ENCODE measurements around the gene UBXN10.

DNA sequence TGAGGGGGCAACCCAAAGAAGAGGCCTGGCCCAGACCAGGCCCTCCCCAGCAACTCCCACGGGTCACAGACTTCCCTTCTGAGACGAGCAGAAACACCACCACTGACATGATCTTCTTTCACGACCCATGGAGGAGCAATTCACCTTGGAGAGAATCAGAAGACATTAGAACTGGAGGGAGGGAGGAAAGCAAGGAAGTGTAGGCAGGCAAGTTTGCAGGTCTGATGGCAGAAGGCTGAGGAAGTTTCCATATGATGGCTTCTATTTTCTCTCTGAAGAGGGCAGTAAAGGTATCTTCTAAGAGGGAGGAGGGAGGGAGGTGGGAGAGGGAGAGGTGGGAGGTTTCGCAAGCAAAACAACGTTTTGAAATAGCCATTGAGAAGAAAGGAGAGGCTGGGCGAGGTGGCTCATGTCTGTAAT is 1.4 kb upstream of the UBXN10 start:
- TF ChIP-seq, protein P1, sequence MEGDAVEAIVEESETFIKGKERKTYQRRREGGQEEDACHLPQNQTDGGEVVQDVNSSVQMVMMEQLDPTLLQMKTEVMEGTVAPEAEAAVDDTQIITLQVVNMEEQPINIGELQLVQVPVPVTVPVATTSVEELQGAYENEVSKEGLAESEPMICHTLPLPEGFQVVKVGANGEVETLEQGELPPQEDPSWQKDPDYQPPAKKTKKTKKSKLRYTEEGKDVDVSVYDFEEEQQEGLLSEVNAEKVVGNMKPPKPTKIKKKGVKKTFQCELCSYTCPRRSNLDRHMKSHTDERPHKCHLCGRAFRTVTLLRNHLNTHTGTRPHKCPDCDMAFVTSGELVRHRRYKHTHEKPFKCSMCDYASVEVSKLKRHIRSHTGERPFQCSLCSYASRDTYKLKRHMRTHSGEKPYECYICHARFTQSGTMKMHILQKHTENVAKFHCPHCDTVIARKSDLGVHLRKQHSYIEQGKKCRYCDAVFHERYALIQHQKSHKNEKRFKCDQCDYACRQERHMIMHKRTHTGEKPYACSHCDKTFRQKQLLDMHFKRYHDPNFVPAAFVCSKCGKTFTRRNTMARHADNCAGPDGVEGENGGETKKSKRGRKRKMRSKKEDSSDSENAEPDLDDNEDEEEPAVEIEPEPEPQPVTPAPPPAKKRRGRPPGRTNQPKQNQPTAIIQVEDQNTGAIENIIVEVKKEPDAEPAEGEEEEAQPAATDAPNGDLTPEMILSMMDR (IDR thresholded peaks at IDR 0.05) = no peak
- TF ChIP-seq POLR2A (IDR thresholded peaks at IDR 0.05) = no peak
